GM12878 (cell line): ENCODE measurements around the gene MINAR1.

ENCODE experiments used
- CHD2 ChIP-seq: IDR thresholded peaks from 2 replicates; pipeline ENCODE4 v1.6.1; 2011; ENCODE audit warnings: low read depth, low read length, improper control_type of control experiment, borderline replicate concordance
- CREM ChIP-seq: IDR thresholded peaks from 2 replicates; pipeline ENCODE4 v1.6.1; 2014; ENCODE audit warnings: antibody characterized with exemption, low read depth
- KDM1A ChIP-seq: fragments of 200-600 bp; sonication (generic); IDR thresholded peaks from 2 replicates; pipeline ENCODE4 v1.6.1; 2016; ENCODE audit warnings: borderline replicate concordance
- MYC ChIP-seq: IDR thresholded peaks from 2 replicates; pipeline ENCODE4 v1.6.1; 2011; ENCODE audit warnings: mild to moderate bottlenecking, low read length, moderate library complexity, inconsistent platforms; ENCODE audit not compliant: insufficient read depth, insufficient replicate concordance, insufficient read length, severe bottlenecking
- POLR2AphosphoS5 ChIP-seq: IDR thresholded peaks from 2 replicates; pipeline ENCODE4 v1.6.1; 2011; ENCODE audit warnings: mild to moderate bottlenecking, low read length, inconsistent platforms
- RELA ChIP-seq: fragments of 450-650 bp; IDR thresholded peaks from 2 replicates; pipeline ENCODE4 v1.8.0; 2014; ENCODE audit warnings: borderline replicate concordance; ENCODE audit not compliant: partially characterized antibody
- SMARCA5 ChIP-seq: fragments of 450-650 bp; IDR thresholded peaks from 2 replicates; pipeline ENCODE4 v1.6.1; 2017; ENCODE audit warnings: mild to moderate bottlenecking
- SPI1 ChIP-seq: IDR thresholded peaks from 2 replicates; pipeline ENCODE4 v1.6.1; 2011; ENCODE audit warnings: low read depth, mild to moderate bottlenecking, low read length, moderate library complexity, borderline replicate concordance; ENCODE audit not compliant: insufficient read depth
- YY1 ChIP-seq: IDR thresholded peaks from 2 replicates; pipeline ENCODE4 v1.6.1; 2011; ENCODE audit warnings: low read depth, mild to moderate bottlenecking, low read length
- ZNF24 ChIP-seq: fragments of 450-650 bp; IDR thresholded peaks from 2 replicates; pipeline ENCODE4 v1.6.1; 2017; ENCODE audit warnings: antibody characterized with exemption, mild to moderate bottlenecking
- TF ChIP-seq, protein P1 (sequence below): fragments of 450-650 bp; formaldehyde crosslinking; IDR thresholded peaks from 2 replicates; pipeline ENCODE4 v1.4.0; 2020; ENCODE audit warnings: mild to moderate bottlenecking, moderate library complexity
- TF ChIP-seq, protein P2 (sequence below): IDR thresholded peaks from 2 replicates; pipeline ENCODE4 v1.6.1; 2011; ENCODE audit warnings: borderline replicate concordance, low read depth, mild to moderate bottlenecking, moderate library complexity, low read length; ENCODE audit not compliant: insufficient read depth, poor library complexity, severe bottlenecking
- TF ChIP-seq, protein P3 (sequence below), 3 experiments: IDR thresholded peaks in 2 of 3; conservative IDR thresholded peaks in 1 of 3; 2 replicates each; pipeline ENCODE4 v1.5.1; 2011; ENCODE audit warnings: low read depth in 3 of 3, low read length in 3 of 3, mild to moderate bottlenecking in 3 of 3, control low read depth in 2 of 3, moderate library complexity in 2 of 3, inconsistent platforms in 1 of 3, mixed read lengths in 1 of 3; ENCODE audit not compliant: control insufficient read depth in 2 of 3, insufficient read depth in 1 of 3; ENCODE audit errors: extremely low read depth in 1 of 3

DNA sequence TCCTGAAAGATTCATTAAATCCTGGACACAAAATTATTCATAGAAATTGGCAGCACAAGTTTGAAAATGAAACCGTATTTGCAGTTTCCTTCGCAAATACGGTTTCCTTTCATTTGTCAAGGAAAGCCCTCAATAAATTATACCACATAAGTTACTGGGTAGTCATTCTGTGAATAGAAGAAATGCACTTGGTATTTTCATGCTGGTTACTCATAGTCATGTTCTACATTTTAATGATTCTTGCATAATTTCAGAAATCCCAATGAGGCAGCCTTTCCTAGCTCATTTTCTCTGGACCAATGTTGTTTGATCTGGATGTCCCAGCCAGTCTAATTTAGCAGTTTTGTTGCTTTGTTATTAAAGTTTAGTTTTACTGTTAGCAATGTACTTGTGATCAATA lies 43.2 kb downstream of the MINAR1 start:
- no peak for TF ChIP-seq SPI1
- TF ChIP-seq SMARCA5 = no peak
- TF ChIP-seq, protein P1, sequence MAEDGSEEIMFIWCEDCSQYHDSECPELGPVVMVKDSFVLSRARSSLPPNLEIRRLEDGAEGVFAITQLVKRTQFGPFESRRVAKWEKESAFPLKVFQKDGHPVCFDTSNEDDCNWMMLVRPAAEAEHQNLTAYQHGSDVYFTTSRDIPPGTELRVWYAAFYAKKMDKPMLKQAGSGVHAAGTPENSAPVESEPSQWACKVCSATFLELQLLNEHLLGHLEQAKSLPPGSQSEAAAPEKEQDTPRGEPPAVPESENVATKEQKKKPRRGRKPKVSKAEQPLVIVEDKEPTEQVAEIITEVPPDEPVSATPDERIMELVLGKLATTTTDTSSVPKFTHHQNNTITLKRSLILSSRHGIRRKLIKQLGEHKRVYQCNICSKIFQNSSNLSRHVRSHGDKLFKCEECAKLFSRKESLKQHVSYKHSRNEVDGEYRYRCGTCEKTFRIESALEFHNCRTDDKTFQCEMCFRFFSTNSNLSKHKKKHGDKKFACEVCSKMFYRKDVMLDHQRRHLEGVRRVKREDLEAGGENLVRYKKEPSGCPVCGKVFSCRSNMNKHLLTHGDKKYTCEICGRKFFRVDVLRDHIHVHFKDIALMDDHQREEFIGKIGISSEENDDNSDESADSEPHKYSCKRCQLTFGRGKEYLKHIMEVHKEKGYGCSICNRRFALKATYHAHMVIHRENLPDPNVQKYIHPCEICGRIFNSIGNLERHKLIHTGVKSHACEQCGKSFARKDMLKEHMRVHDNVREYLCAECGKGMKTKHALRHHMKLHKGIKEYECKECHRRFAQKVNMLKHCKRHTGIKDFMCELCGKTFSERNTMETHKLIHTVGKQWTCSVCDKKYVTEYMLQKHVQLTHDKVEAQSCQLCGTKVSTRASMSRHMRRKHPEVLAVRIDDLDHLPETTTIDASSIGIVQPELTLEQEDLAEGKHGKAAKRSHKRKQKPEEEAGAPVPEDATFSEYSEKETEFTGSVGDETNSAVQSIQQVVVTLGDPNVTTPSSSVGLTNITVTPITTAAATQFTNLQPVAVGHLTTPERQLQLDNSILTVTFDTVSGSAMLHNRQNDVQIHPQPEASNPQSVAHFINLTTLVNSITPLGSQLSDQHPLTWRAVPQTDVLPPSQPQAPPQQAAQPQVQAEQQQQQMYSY = no peak
- TF ChIP-seq, protein P2, sequence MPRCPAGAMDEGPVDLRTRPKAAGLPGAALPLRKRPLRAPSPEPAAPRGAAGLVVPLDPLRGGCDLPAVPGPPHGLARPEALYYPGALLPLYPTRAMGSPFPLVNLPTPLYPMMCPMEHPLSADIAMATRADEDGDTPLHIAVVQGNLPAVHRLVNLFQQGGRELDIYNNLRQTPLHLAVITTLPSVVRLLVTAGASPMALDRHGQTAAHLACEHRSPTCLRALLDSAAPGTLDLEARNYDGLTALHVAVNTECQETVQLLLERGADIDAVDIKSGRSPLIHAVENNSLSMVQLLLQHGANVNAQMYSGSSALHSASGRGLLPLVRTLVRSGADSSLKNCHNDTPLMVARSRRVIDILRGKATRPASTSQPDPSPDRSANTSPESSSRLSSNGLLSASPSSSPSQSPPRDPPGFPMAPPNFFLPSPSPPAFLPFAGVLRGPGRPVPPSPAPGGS = no peak
- TF ChIP-seq, protein P3, sequence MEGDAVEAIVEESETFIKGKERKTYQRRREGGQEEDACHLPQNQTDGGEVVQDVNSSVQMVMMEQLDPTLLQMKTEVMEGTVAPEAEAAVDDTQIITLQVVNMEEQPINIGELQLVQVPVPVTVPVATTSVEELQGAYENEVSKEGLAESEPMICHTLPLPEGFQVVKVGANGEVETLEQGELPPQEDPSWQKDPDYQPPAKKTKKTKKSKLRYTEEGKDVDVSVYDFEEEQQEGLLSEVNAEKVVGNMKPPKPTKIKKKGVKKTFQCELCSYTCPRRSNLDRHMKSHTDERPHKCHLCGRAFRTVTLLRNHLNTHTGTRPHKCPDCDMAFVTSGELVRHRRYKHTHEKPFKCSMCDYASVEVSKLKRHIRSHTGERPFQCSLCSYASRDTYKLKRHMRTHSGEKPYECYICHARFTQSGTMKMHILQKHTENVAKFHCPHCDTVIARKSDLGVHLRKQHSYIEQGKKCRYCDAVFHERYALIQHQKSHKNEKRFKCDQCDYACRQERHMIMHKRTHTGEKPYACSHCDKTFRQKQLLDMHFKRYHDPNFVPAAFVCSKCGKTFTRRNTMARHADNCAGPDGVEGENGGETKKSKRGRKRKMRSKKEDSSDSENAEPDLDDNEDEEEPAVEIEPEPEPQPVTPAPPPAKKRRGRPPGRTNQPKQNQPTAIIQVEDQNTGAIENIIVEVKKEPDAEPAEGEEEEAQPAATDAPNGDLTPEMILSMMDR (IDR thresholded peaks at IDR 0.05 in 2 of 3, conservative IDR thresholded peaks at IDR 0.05 in 1 of 3; ENCODE audit: control insufficient read depth in 2 of 3, extremely low read depth in 1 of 3, insufficient read depth in 1 of 3, low read depth in 3 of 3, low read length in 3 of 3) = no peak
- no peak for TF ChIP-seq YY1
- no peak for TF ChIP-seq POLR2AphosphoS5
- TF ChIP-seq RELA = no peak
- TF ChIP-seq ZNF24 = no peak
- no peak for TF ChIP-seq MYC
- TF ChIP-seq KDM1A = no peak
- TF ChIP-seq CREM = no peak
- TF ChIP-seq CHD2 = no peak
